Left forelimb (tissue), 1 donor: ENCODE results near the gene OR5AR1.
"Not testable (repeated sequence)": the region's sequence is repeated elsewhere in the genome, so short reads cannot be mapped to it uniquely, and the experiment has no call there.

Experiments used
- DNase-seq: peaks from one replicate; pipeline ENCODE4 v3.0.0-alpha.2; 2018; ENCODE audit warnings: low spot score

The OR5AR1 gene

DNA sequence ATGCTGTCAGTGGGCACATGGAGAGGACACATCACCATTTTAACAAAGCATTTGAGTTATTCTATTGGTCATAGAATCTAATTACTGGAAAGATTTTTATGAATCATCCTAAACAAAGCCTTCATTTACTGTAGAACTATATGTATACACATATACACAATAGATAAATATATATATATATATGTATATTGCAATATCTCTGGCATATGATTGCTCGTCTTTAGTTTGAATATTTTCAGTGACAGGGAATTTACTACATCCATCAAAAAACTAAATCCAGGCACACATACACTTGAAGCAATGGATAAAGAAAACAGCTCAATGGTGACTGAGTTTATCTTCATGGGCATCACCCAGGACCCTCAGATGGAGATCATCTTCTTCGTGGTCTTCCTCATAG, at the start of gene OR5AR1:
Gene OR5AR1 (plus strand): TSS at position 301 of the 400 bp plus-strand sequence. CDS start 0 bp downstream, at position 301.
- DNase-seq = no peak

GRCh38 chr11:56624661-56625110, 38.8 kb upstream of the OR5AR1 start:
- no peak for DNase-seq

DNA sequence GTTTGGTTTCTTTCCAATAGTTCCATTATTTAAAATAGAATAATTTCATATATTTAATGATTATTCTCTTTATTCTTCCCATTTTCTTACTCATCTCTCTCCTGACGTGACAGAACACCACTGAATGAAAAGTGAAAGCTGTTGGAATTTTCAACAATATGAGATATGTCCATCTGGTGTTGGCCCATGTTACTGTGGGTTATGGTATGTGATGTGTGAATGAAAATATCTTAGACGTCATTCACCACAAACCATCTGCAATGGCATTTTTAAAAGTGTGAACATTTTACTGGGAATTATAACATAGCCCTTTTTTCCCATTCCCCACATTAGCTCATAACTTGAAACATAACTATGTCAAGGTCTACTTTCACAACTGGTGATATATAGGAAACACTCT, 37.5 kb upstream of the OR5AR1 start:
- DNase-seq = no peak

DNA sequence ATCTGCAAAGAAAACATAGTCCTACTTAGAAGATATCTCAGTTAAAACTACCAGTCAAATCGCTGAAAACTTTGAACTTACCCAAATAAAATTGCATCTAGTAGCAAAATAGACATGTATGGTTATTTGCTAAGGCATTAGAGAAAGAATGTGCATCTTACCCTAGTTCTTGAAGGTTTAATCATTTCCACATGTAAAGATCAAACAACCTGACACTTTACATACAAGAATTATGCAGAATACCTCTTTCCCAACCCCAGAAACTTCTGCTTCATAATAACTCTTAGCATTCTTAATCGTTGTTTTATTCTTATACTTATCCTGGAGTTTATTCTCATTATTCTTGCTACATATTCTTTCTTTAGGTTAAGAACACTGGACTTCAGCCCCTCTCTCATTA, 31.2 kb upstream of the OR5AR1 start:
- DNase-seq = no peak

DNA sequence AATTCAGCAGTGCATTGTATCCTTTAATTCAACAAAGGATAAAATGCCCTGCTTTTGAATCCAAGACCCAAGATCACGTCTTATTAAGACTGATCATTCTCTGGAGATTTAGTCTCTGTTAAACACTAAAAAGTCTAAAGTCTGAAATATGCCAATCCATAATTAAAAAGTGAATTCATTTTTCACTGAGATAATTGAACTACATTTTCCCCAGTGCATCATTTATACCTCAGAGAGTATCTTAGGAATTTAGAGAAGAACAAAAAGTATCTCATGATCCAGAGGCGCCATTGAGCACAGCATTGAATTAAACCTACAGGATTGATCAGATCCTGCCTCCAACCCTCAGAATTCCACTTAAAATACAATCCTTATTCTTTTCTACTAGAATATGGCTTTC, 26.6 kb upstream of the OR5AR1 start:
- no peak for DNase-seq

DNA sequence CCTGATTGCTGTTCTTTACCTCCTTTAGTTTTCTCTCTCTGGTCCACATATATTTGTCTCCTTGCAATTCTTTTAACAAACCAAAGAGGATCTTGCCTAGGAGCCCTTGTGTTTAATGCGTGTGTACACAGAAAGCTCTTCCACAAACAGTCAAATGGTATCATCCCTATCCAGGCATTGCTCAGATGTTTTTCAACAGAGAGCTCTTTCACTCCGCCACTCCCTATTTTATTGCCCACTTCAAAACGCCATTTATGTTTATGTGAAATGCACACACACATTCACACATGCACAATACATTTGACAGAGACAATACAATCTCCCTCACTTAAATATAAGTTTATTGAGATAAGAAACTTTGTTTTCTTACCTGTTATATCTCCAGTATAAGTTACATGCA, 26.0 kb upstream of the OR5AR1 start:
- no peak for DNase-seq

DNA sequence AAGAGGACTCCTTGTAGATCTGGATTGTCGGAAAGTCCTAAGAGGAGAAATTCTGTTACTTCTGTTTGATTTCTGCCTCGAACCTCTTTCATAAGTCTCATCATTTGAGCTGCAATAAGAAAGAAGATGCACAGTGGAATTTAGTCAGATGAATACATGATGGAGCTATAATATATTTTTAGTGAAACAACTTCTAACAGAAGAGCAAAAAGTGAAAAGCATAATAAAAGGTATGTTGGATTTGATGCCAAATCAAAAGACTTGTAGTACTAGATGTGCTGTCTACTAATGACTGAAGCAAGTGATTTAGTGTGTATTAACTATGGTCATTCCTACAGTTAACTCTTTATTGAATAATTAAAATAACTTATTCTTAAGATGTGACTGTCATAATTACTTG, 21.1 kb upstream of the OR5AR1 start, which contains the start of gene OR5AP2:
Gene OR5AP2 (minus strand): TSS at position 101 of the 400 bp plus-strand sequence. CDS start 0 bp downstream, at position 101.
- no peak for DNase-seq

- DNase-seq = no peak
Observed at GRCh38 chr11:56659755-56660154, 3.7 kb upstream of the OR5AR1 start.

GRCh38 chr11:56670984-56671383, 7.5 kb downstream of the OR5AR1 start:
- no peak for DNase-seq

DNA sequence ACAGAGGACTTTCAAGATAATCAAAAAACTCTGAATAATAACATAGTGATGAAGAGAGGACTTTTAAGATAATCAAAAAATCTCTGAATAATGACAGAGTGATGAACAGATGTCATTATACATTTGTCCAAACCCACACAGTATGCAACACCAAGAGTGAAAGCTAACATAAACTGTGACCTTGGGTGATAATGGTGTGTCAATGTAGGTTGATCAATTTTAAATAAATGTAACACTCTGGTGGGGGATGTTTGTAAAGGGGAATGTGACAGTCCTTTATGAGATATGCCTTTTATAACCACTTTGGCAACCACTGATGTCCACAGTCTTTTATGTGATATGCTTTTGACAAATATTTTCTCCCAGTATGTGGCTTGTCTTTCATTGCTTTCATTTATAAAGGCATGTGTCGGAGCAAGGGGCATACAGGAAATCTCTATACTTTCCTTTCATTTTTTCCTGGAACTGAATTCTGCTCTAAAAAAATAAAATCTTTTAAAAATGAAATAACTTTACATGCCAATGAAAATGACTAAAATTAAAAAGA, 25.1 kb downstream of the OR5AR1 start:
- DNase-seq = no peak

- not testable (repeated sequence) for DNase-seq
Observed at GRCh38 chr11:56691179-56691578, 27.7 kb downstream of the OR5AR1 start.

DNA sequence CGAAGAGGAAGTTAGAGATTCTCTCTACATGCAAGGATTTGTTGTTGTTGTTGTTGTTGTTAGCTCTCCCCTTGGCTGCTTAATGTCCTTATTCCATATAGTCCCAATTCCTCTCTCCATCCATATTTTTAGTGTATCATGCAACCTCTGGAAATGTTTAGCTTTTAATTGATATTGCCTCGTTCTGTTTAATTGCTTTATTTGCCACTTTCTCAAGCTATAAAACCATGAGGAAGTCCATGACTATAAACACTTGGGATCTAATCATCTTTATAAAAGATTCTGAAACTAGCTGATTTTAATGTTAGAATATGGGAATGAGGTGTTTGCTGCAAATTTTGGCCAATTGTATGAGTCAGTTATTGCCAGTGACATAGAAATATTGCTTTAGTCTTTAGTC, 29.9 kb downstream of the OR5AR1 start:
- no peak for DNase-seq

DNA sequence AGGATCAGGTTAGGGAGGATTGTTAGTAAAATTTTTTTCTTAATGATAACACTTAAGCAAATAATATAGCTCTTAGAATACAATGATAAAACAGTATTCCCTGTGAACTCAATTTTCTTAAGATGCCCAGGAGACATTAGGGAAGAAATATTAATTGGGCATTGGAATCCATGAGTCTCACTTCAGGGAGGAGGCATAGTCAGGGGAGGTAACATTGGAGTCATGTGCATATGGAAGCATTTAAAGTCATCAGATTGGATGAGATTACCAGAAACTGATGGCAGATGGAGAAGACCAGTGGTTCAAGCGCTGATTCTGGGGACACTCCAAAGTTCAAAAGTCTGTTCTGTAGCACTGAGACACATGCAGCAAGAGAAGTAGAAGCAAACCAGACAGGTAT, 35.3 kb downstream of the OR5AR1 start, which contains the start of gene OR9G1:
Gene OR9G1 (plus strand): TSS at position 301 of the 400 bp plus-strand sequence. CDS start 1,293 bp downstream, outside the sequence.
- DNase-seq = no peak

DNA sequence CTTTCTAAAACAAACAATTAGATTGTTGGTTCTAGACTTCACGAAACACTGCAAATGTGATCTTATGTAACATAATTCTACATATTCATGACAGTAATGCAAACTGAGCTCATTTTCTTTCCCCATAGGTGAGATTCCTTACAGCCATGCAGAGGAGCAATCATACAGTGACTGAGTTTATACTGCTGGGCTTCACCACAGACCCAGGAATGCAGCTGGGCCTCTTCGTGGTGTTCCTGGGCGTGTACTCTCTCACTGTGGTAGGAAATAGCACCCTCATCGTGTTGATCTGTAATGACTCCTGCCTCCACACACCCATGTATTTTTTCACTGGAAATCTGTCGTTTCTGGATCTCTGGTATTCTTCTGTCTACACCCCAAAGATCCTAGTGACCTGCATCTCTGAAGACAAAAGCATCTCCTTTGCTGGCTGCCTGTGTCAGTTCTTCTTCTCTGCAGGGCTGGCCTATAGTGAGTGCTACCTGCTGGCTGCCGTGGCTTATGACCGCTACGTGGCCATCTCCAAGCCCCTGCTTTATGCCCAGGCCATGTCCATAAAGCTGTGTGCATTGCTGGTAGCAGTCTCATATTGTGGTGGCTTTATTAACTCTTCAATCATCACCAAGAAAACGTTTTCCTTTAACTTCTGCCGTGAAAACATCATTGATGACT, 36.9 kb downstream of the OR5AR1 start:
- DNase-seq = no peak

DNA sequence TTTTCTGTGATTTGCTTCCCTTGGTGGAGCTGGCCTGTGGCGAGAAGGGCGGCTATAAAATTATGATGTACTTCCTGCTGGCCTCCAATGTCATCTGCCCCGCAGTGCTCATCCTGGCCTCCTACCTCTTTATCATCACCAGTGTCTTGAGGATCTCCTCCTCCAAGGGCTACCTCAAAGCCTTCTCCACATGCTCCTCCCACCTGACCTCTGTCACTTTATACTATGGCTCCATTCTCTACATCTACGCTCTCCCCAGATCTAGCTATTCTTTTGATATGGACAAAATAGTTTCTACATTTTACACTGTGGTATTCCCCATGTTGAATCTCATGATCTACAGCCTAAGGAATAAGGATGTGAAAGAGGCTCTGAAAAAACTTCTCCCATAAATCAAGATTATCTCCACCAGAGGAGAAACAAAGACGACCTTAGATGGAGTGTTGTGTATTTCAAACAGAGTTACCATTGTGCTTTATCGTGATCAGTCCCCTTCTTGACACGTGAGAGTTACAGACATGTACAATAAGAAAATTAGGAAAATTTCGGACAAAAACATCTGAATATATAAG, 37.5 kb downstream of the OR5AR1 start:
- DNase-seq = no peak

GRCh38 chr11:56705784-56706396, 42.4 kb downstream of the OR5AR1 start:
- DNase-seq = no peak

DNA sequence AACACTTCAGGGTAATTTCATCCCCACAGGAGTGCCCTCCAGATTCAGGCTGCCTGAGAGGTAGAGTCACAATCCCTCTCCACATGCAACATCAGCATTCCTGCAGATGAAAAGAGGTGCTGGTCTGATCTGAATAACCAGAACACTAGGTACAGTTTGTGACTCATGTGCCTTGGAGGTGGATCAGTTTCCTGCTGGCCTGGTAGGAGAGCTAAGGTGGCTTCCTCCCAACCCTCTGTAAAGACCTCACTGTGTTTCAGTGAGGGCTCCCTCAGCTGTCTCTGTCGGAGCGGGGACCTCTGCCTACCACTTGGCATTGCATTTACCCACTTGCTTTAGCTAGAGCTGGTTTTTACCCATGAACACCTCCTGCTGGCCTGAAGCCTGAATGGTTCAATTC, 43.0 kb downstream of the OR5AR1 start:
- no peak for DNase-seq

DNA sequence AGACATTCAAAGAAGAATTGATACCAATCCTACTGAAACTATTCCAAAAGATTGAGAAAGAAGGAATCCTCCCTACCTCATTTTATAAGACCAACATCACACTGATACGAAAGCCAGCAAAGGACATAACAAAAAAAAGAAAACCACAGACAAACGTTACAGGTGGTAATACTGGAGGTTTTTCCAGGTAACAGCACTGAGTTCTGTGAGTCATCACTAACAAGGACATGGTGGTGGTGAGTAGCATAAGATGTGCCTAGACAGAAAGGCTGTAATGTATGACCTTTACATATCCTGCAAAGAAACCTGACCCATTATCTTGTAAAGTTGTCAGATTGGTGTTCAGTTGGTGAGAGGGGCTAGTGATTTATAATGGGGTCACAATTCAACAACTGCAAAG, 50.7 kb downstream of the OR5AR1 start:
- no peak for DNase-seq
